Memory B cell (primary cell): Measurements from ENCODE around the gene SCNN1A.
"Not testable (repeated sequence)": the region's sequence is repeated elsewhere in the genome, so short reads cannot be mapped to it uniquely, and the experiment has no call there.

ENCODE experiments used
- ATAC-seq: fragments of 150-1000 bp; cut with Tn5 transposase; 2 replicates; pipeline ENCODE4 v1.10.0; 2021; ENCODE audit warnings: low read depth, mild to moderate bottlenecking, moderate library complexity
- DNase-seq, 2 donors: peaks; one replicate each; pipeline ENCODE4 v3.0.0; 2022; ENCODE audit warnings: low spot score in 2 of 2
- H3K27ac Mint-ChIP-seq: one replicate; pipeline ENCODE4 v1.8.0; 2022; ENCODE audit warnings: mild to moderate bottlenecking, moderate library complexity, mixed read lengths
- H3K27me3 Mint-ChIP-seq: one replicate; pipeline ENCODE4 v1.8.0; 2022; ENCODE audit warnings: mixed read lengths
- H3K36me3 Mint-ChIP-seq: one replicate; pipeline ENCODE4 v1.8.0; 2022; ENCODE audit warnings: mild to moderate bottlenecking, mixed read lengths
- H3K4me1 Mint-ChIP-seq: one replicate; pipeline ENCODE4 v1.8.0; 2022; ENCODE audit warnings: mixed read lengths
- H3K4me3 Mint-ChIP-seq: one replicate; pipeline ENCODE4 v1.8.0; 2022; ENCODE audit warnings: mild to moderate bottlenecking, moderate library complexity, mixed read lengths
- H3K9me3 Mint-ChIP-seq: one replicate; pipeline ENCODE4 v1.8.0; 2022; ENCODE audit warnings: mixed read lengths

The SCNN1A gene

GRCh38 chr12:6340745-6341416 lies 34.5 kb downstream of the SCNN1A start:
- Mint-ChIP-seq H3K36me3 (no peaks in the 10 kb centered on the region), H3K4me3 (no peak overlapping the region), H3K4me1 (peaks cover 7% of the 10 kb centered on the region), H3K27me3 (peaks cover 36% of the 10 kb centered on the region), H3K27ac (no peak overlapping the region), H3K9me3 (no peaks in the 10 kb centered on the region)
- ATAC-seq (peak; percentile 36), DNase-seq (no peak)

- ATAC-seq (no peak), DNase-seq (no peak)
- Mint-ChIP-seq H3K4me1 (peaks cover 10% of the 10 kb centered on the region), H3K36me3 (no peaks in the 10 kb centered on the region), H3K27ac (no peak overlapping the region), H3K27me3 (peaks cover 28% of the 10 kb centered on the region), H3K9me3 (no peaks in the 10 kb centered on the region), H3K4me3 (no peak overlapping the region)
These were observed 35.2 kb downstream of the SCNN1A start for GRCh38 chr12:6340032-6340638.

- no peak overlapping the region for H3K27ac Mint-ChIP-seq
- ATAC-seq (no peak), DNase-seq (no peak)
- no peaks in the 10 kb centered on the region for H3K9me3 Mint-ChIP-seq
- peaks cover 28% of the 10 kb centered on the region for H3K27me3 Mint-ChIP-seq
- no peaks in the 10 kb centered on the region for H3K36me3 Mint-ChIP-seq
- peaks cover 13% of the 10 kb centered on the region for H3K4me1 Mint-ChIP-seq
- H3K4me3 Mint-ChIP-seq = no peak overlapping the region
These were observed 36.4 kb downstream of the SCNN1A start for GRCh38 chr12:6338955-6339354.

- DNase-seq, H3K27ac Mint-ChIP-seq, H3K9me3 Mint-ChIP-seq, H3K4me3 Mint-ChIP-seq, ATAC-seq, H3K36me3 Mint-ChIP-seq: not testable (repeated sequence)
- H3K27me3 Mint-ChIP-seq = peaks cover 31% of the 10 kb centered on the region
- peaks cover 13% of the 10 kb centered on the region for H3K4me1 Mint-ChIP-seq
These were observed 36.8 kb downstream of the SCNN1A start for GRCh38 chr12:6338536-6338935.

- H3K4me1 Mint-ChIP-seq = peaks cover 14% of the 10 kb centered on the region
- no peaks in the 10 kb centered on the region for H3K36me3 Mint-ChIP-seq
- H3K27me3 Mint-ChIP-seq = peaks cover 34% of the 10 kb centered on the region
- DNase-seq (no peak), ATAC-seq (no peak)
- H3K27ac Mint-ChIP-seq = no peak overlapping the region
- H3K9me3 Mint-ChIP-seq = no peaks in the 10 kb centered on the region
- H3K4me3 Mint-ChIP-seq = no peak overlapping the region
These were observed 37.4 kb downstream of the SCNN1A start for GRCh38 chr12:6337958-6338433.

- ATAC-seq (no peak), DNase-seq (no peak)
- Mint-ChIP-seq H3K9me3 (no peaks in the 10 kb centered on the region), H3K36me3 (no peaks in the 10 kb centered on the region), H3K4me1 (peaks cover 15% of the 10 kb centered on the region), H3K27ac (no peak overlapping the region), H3K27me3 (peaks cover 30% of the 10 kb centered on the region), H3K4me3 (peak overlapping the region; percentile 21)
These were observed 38.2 kb downstream of the SCNN1A start for GRCh38 chr12:6336889-6337853.

GRCh38 chr12:6336079-6336888 lies 39.1 kb downstream of the SCNN1A start:
- Mint-ChIP-seq H3K4me3 (peak overlapping the region; percentile 21), H3K27me3 (peaks cover 29% of the 10 kb centered on the region), H3K9me3 (no peaks in the 10 kb centered on the region), H3K36me3 (no peaks in the 10 kb centered on the region), H3K4me1 (peaks cover 15% of the 10 kb centered on the region), H3K27ac (no peak overlapping the region)
- ATAC-seq (no peak), DNase-seq (no peak)

GRCh38 chr12:6335451-6336078 lies 39.8 kb downstream of the SCNN1A start:
- Mint-ChIP-seq H3K4me1 (peaks cover 15% of the 10 kb centered on the region), H3K9me3 (no peaks in the 10 kb centered on the region), H3K27me3 (peaks cover 26% of the 10 kb centered on the region), H3K27ac (no peak overlapping the region), H3K36me3 (no peaks in the 10 kb centered on the region), H3K4me3 (peak overlapping the region; percentile 8)
- ATAC-seq = peak; percentile 91
- DNase-seq = peak; percentile 48 to 50

GRCh38 chr12:6334940-6335450 lies 40.4 kb downstream of the SCNN1A start:
- Mint-ChIP-seq H3K36me3 (no peaks in the 10 kb centered on the region), H3K27ac (no peak overlapping the region), H3K4me1 (peaks cover 21% of the 10 kb centered on the region), H3K27me3 (peaks cover 28% of the 10 kb centered on the region), H3K4me3 (no peak overlapping the region), H3K9me3 (no peaks in the 10 kb centered on the region)
- DNase-seq (no peak), ATAC-seq (no peak)

- Mint-ChIP-seq H3K27ac (no peak overlapping the region), H3K36me3 (no peaks in the 10 kb centered on the region), H3K27me3 (peaks cover 28% of the 10 kb centered on the region), H3K4me3 (no peak overlapping the region), H3K4me1 (peaks cover 24% of the 10 kb centered on the region), H3K9me3 (no peaks in the 10 kb centered on the region)
- ATAC-seq (no peak), DNase-seq (no peak)
These were observed 41.0 kb downstream of the SCNN1A start for GRCh38 chr12:6334359-6334758.

GRCh38 chr12:6333566-6333965 lies 41.8 kb downstream of the SCNN1A start:
- Mint-ChIP-seq H3K36me3 (no peaks in the 10 kb centered on the region), H3K4me3 (no peak overlapping the region), H3K9me3 (no peaks in the 10 kb centered on the region), H3K4me1 (peaks cover 24% of the 10 kb centered on the region), H3K27me3 (peaks cover 28% of the 10 kb centered on the region), H3K27ac (no peak overlapping the region)
- no peak for DNase-seq
- no peak for ATAC-seq

GRCh38 chr12:6333029-6333428 lies 42.3 kb downstream of the SCNN1A start:
- ATAC-seq (no peak), DNase-seq (no peak)
- H3K4me1 Mint-ChIP-seq = peaks cover 24% of the 10 kb centered on the region
- H3K4me3 Mint-ChIP-seq = no peak overlapping the region
- no peaks in the 10 kb centered on the region for H3K9me3 Mint-ChIP-seq
- no peaks in the 10 kb centered on the region for H3K36me3 Mint-ChIP-seq
- no peak overlapping the region for H3K27ac Mint-ChIP-seq
- H3K27me3 Mint-ChIP-seq = peaks cover 29% of the 10 kb centered on the region

- Mint-ChIP-seq H3K9me3 (no peaks in the 10 kb centered on the region), H3K27me3 (peaks cover 28% of the 10 kb centered on the region), H3K36me3 (no peaks in the 10 kb centered on the region), H3K4me1 (peaks cover 24% of the 10 kb centered on the region), H3K27ac (no peak overlapping the region), H3K4me3 (no peak overlapping the region)
- ATAC-seq (no peak), DNase-seq (no peak)
These were observed 42.9 kb downstream of the SCNN1A start for GRCh38 chr12:6332459-6332858.
